IPS-NIHi11 (cell line): ENCODE results near the gene OR2T10.
"Not testable (repeated sequence)": the region's sequence is repeated elsewhere in the genome, so short reads cannot be mapped to it uniquely, and the experiment has no call there.

Experiments
- DNase-seq: peaks from one replicate; pipeline ENCODE4 v3.0.0; 2012; ENCODE audit warnings: mixed read lengths, low spot score

Gene OR2T10, protein sequence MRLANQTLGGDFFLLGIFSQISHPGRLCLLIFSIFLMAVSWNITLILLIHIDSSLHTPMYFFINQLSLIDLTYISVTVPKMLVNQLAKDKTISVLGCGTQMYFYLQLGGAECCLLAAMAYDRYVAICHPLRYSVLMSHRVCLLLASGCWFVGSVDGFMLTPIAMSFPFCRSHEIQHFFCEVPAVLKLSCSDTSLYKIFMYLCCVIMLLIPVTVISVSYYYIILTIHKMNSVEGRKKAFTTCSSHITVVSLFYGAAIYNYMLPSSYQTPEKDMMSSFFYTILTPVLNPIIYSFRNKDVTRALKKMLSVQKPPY

GRCh38 chr1:248597589-248597988 lies at the start of gene OR2T10:
Gene OR2T10, minus strand, starts transcription at chr1:248597700. Its CDS starts 3,932 bp downstream, at chr1:248593768.
- no peak for DNase-seq

DNA sequence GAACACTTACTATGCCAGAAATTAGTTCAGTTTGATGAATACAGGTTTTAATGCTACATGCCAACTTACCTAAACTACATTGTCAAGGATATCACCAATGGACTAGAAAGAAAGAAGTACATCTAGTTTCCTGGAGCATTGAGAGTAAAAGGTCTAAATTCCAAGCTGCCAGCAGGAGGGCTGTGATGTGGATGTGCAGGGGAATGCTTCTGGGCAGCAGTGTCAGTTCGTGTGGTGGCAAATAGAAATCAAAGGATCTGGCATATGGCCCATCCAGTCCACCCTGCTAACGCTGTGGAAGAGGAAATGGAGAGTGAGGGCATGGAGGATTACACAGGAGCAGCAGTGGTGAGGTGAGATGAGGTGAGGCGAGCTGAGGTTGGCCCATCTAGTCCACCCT lies 47.7 kb upstream of the OR2T10 start, which contains the start of gene OR2T35:
OR2T35 (minus strand) TSS at position 101 of the 400 bp plus-strand sequence. CDS start 6,020 bp downstream, outside the sequence.
- not testable (repeated sequence) for DNase-seq

GRCh38 chr1:248642971-248643651 lies 45.6 kb upstream of the OR2T10 start:
- not testable (repeated sequence) for DNase-seq

DNA sequence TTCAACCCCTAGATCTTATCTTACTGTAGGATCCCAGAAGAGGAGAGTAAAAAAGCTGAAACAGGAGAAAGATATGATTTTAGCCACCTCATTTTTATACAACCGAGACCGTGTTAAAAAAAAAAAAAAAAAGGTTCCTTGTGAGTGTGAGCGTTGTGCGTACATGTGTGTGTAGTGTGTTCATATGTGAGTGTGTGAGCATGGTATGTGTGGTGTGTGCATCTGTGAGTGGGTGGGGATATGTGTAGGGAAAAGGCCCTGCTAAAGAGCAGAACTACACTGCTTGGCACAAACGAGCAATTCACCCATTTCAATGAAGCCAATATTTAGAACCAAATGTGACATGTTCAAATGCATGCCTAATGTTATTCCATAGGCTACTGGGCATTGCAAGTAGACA lies 44.1 kb upstream of the OR2T10 start:
- not testable (repeated sequence) for DNase-seq

GRCh38 chr1:248640906-248641305 lies 43.4 kb upstream of the OR2T10 start:
- not testable (repeated sequence) for DNase-seq

DNA sequence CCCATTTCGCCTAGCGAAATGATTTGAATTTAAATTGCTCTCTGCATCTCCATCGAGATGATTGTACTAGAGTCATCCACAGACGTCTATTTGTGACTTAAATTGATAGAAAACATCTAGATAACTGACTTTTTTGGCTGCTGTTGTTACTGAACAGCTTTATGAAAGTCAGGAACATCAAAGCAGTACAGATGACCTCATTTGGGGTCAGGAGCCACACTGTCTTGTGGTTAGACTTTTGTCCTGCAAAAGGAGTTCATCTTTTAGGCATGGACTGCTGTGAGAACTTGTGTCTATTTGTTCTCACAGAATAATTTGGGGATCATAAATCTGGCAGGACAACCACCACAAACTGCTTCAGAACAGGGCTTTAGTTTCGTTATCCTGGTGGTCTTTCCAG lies 42.2 kb upstream of the OR2T10 start:
- DNase-seq, result not testable (repeated sequence)

- not testable (repeated sequence) for DNase-seq
These were observed 39.1 kb upstream of the OR2T10 start for GRCh38 chr1:248636612-248637011.

DNA sequence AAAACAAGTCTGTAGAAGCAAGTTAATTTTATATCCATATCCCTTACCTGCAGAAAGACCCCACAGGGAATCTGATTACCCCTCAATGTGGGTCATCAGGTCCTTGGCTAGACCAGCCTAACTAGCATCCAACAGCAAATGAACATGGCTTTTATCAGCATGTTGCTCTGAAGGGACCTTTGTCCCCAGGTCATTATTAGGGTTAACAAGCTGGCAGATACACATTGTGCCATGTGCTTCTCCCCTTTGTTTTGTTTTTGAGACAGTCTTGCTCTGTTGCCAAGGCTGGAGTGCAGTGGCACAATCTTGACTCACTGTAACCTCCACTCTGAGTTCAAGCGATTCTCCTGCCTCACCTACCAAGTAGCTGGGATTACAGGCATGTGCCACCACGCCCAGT lies 37.5 kb upstream of the OR2T10 start, which contains the start of gene OR2T11:
OR2T11 (minus strand) TSS at position 101 of the 400 bp plus-strand sequence. CDS start 7,963 bp downstream, outside the sequence.
- DNase-seq, result not testable (repeated sequence)

DNA sequence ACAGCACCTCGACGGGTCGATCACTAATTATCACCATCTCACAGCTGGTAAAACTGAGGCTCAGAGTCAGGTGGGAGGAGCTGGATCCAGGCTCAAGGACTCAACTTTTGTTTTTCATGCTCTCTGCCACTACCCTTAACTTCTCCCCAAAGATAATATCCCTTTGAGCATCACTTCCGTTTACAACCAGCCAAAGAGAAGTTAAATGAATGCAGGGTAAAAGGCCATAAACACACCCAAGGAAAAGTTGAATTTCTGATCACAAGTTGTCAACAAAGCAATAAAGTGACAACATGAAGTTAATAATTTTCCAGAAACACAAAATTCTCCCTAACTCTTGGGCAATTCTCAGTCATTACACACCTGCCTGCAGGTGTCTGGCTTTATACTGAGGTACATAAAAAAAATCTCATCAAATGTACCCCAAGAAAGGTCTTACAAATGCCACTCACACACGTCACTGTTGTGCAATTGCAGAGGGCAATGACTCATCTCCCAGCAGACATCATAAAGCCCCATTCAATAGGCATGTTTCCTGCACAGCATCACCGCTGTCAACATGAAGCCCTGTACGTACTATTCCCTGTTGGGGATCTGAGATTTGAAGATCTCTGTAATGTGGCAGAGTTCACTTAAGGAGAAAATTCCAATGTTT lies 34.0 kb upstream of the OR2T10 start:
- no peak for DNase-seq

- no peak for DNase-seq
These were observed 33.1 kb upstream of the OR2T10 start for GRCh38 chr1:248630551-248630950.

DNA sequence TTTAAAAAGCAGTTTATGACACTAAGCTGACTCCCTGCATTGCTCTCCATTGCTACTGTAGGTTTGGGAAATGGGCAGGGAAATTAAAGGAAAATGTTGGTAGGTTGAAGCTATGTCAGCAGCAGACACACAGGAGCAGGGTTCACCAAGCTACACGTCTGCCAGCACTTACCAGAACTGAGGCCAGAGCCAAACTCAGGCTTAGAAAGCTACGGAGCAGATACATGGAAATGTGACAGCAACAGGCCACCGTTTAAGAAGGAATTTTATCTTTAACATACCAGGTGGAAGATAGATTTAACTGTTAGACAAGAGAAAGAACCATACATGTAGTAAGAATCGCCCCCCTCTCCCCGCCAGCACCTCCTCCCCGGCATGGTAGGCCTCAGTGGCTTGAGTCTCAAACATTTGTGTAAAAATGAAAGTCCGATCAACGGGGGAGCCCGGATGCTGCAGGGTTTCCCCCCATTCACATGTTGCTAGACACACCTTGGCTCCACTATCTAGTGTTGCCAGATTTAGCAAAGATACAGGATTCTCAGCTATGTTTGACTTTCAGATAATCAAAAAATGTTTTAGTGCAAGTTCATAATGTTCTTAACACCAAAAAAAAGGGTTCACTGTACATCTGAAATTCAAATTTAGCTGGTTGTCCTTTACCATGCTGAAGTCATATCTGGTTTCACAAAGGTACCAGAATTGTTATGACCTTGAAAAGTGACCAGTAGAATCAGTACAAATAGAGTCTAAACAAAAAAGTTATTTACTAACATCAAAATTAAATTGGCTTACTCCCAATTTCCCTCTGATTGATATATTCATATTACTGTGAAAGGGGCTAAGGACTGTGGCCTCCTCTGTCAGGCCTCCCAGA lies 30.7 kb upstream of the OR2T10 start:
- DNase-seq, result no peak

DNA sequence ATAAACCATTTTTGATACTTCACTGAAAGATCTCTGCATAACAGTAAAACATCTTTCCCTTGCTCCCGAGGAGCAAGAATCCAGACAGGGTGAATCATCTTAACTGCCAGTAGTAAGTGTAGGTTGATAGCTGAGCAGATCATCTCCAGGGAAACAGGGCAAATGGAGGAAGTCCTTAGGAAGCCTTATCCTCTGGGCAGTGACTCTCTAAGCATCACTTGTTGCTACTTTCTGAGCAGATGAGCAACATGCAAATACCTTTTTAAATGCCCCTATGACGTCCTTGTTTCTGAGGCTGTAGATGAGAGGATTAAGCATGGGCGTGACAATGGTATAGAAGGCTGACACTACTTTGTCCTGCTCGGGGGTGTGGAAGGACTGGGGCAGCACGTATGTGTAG lies 28.5 kb upstream of the OR2T10 start:
- no peak for DNase-seq

GRCh38 chr1:248625166-248625565 lies 27.7 kb upstream of the OR2T10 start:
- no peak for DNase-seq

DNA sequence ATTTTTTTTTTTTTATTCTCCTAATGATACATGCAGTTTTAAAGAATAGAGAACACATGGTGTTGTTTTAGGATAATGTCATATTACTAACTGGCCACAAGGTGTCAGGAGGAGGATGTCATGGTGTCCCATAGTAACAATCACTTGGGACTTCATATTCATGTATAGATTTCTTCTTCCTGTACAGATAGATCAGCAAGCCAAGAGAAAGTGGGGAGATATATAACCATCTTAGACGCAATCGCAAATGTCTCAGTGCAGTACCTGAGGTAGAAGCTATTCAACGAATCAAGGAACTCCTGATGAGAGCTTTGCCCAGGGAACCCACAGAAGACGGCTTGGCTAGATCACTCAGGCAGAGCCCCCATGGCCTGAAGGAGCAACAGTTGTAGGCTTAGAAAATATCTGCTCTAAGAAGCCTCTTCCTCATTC lies 25.1 kb upstream of the OR2T10 start:
- no peak for DNase-seq

DNA sequence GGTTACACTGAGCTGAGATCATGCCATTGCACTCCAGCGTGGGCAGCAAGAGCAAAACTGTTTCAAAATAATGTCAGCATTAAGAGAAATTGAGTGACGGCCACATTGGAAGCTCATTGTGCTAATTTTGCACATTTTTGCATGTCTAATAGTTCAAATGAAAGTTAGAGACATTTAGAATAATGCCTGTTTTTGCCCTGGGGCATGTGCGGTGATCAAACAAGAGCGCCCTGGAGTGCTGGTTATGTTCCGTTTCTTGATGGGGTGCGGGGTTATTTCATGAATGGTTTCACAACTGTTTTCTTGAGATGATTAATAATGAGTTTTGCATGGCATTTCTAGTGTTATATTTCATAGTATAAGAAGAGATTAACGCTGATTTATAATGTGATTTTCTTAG lies 24.3 kb upstream of the OR2T10 start:
- no peak for DNase-seq

- DNase-seq, result no peak
These were observed 21.4 kb upstream of the OR2T10 start for GRCh38 chr1:248618878-248619277.

- DNase-seq, result no peak
These were observed 20.6 kb upstream of the OR2T10 start for GRCh38 chr1:248618119-248618518.

GRCh38 chr1:248613742-248614141 lies 16.2 kb upstream of the OR2T10 start:
- no peak for DNase-seq

GRCh38 chr1:248611883-248612414 lies 14.4 kb upstream of the OR2T10 start:
- no peak for DNase-seq

GRCh38 chr1:248610301-248610700 lies 12.8 kb upstream of the OR2T10 start:
- DNase-seq, result no peak

GRCh38 chr1:248599396-248599795 lies 1.9 kb upstream of the OR2T10 start:
- DNase-seq, result no peak
